GM04503 (cell line): ENCODE measurements around the gene MPPED1.

Experiments used
- DNase-seq: peaks from one replicate; pipeline ENCODE4 v3.0.0-alpha.2; 2012; ENCODE audit warnings: low read depth

The MPPED1 gene

DNA sequence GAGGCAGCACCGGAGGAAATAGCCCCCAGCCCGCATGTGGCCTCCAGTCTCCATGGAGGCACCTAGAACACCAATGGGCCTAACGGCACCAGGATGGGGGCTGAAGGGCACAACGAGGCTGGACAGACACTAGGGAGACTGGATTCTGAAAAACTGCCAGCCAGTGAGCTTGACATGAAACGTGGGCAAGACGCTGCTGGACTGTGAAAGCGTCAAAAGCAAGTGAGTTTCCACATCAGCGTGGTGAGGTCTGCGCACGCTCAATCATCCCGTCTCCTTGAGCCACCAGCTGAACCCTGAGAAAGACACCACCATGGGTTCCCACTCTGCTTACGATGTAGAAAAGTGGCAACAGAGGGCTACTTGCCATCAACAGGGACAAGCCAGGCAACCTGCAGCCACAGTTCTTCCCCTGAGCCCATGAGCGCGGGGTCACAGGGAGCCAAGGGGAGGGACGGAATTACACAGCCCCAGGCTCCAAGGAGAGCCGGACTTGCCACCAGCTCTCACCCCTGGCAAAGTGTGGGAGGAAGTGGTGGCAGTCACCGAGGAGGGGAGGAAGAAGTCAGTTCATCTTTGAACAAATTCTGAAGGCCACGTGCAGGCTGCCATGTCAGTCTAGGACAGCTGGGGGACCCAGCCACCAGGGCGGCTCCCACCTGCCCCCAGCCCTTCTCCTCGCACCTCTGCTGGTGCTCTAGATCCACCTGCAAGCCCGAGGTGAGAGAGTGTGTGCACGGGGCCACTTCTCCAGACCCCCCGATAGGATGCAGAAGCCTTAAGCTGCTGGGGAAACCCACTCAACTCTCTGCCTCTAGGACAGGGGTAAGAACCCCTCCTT is 131.1 kb downstream of the MPPED1 start:
- no peak for DNase-seq

DNA sequence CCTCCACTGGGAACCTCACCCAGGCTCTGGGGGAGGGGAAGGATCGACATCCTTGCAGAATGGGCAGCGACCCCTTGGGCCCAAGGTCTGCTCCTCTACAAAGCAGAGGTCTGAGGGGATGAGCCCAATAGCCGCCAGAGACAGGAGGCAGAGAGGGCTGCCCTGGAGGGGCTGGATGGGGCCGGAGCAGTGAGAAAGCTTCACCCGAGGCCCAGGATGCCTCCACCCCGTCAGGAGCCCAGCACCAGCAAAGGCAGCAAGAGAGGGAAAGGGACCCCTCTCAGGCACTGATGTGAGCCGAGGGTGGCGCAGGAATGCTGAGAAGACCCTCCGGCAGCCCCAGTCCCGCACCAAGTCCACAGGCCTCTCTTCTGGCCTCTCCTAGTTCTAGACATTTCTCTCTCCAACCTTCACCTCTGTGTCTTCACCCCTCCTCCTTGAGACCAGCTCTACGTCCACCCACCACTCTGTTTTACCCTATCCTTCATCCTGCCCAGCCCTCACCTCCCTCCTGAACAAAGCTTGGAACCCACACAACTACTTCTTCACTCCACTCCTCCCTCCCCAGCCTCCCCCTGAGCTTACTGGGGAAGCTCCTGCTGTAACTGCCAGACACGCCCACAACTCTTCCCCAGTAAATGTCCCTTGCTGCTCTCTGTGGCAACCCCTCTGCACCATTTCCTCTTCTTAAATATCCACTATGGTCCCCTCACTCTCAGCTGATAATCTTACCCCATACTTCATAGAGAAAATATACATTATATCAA is 131.9 kb downstream of the MPPED1 start:
- no peak for DNase-seq

DNA sequence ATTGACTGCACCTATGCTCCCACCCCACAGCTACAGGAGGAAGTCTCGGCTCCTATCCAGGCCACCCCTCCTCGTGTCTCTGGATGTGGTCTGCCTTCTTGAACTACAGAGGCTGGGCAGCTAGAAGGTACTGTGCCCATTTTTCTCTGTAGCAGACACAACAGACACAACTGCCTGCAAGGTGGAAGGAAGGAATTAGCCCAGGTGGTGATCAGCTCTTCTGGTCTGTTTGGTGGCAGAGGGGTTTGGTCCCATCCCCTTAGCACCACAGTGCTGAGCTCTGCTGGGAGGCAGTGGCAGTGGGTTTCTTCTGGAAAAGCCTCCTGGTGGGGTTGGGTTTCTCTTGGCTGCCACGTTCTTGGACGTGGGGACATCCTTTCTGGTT is 132.5 kb downstream of the MPPED1 start:
- DNase-seq, result no peak

DNA sequence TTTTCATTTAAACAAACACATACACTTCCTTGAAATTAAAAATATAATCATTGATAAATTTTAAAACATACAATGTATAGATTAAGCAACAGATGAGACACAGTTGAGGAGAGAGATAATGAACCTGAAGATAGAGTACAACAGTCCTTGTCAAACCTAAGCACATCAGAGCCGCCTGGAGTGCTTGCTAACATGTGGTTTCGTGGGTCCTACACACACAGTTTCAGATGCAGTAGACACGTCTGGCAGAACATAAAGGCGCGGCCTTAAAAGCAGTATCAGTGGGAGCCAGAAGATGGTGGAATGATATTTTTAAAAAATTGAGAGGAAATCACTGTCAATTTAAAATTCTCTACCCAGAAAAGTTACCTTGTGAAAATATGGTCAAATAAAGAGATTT is 134.4 kb downstream of the MPPED1 start:
- no peak for DNase-seq

DNA sequence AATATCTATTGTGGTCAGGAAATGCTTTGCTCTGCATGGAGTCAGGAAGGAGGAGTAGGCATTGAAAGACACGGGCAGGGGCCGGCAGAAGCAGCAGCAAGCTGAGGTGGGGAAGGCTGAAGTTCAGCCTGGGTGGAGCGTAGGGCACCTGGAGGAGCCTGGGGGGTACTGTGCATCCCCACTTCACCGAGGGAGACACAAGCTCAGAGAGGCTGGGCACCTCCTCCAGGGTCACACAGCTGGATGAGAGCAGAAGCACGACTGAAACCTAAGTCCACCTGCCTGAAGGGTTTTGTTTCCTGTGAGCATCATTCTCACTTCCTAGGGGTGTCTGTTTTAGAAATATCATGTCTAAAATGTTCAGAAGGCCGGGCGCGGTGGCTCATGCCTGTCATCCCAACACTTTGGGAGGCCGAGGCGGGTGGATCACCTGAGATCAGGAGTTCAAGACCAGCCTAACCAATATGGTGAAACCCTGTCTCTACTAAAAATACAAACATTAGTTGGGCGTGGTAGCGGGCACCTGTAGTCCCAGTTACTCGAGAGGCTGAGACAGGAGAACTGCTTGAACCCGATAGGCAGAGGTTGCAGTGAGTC is 138.3 kb downstream of the MPPED1 start:
- DNase-seq, result no peak

DNA sequence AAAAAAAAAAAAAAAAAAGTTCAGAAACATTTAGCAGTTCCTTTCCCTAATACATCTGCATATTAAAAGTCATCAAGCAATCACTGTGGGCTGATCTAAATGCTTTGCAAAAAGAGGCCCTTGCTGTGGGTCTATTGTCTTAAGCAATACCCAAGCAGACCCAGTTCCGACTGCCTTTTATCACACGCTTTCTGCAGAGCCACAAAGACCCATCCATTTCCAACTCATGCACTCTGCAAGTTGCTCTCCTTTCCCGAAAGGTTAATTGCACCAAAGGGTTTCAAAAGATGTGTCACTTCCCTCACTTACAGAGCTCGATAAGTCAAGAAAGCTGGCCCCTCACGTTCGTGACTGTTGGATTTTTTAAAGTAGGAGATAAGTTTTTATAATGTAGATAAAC is 138.9 kb downstream of the MPPED1 start:
- DNase-seq, result no peak

DNA sequence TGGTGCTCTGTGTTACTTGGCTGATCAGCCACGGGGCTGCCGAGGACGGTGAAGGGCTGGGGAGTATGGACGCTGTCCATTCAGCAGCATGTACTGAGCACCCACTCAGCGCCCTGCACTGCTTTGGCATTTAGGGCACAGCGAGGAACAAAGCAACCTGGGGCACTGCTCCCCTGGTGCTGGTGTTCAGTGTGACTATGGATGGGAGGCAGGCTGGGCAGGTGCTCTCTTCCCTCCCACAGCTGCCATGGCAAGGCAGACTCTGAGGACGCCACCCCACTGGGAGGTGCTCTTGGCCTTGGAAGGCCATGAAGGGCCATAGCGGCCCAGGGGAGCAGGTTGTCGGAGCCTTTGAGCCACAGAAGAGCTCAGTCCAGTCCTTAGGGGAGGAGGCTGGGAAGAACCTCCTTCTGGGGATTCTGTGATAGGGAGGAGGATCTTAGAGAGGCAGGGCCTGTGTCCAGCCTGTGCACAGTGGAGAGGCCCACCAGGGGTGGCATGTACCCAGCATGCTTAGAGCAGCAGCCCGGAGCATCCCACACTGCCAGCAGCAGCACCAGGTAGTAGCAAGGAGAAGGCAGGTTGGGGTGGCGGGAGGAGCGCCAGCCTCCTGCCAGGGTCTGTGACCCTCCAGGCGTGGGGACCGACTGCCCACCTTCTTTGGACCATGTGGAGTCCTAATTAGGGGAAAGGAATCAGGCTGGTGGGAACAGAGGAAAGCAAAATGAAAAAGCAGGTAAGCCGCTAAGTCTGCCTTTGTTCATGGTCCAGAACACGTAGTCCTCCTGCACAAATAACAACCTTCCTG is 141.8 kb downstream of the MPPED1 start:
- no peak for DNase-seq

DNA sequence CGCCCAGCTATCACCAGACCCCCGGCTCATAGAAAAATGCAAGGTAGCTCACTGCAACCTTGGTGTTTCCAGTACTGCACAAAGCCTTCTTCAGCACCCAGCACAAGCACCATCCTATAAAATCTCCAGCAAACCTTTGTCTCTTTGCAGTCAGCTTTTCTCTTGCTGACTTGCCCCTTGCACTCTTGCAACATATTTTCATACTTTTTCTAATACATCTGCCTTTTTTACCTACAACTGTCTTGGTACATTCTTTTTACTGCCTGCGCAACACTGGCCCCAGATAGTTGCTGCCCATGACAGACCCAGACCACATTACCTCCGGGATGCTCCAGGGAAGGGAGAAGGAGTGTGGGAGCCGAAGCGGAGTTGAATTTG is 142.4 kb downstream of the MPPED1 start:
- DNase-seq, result no peak

DNA sequence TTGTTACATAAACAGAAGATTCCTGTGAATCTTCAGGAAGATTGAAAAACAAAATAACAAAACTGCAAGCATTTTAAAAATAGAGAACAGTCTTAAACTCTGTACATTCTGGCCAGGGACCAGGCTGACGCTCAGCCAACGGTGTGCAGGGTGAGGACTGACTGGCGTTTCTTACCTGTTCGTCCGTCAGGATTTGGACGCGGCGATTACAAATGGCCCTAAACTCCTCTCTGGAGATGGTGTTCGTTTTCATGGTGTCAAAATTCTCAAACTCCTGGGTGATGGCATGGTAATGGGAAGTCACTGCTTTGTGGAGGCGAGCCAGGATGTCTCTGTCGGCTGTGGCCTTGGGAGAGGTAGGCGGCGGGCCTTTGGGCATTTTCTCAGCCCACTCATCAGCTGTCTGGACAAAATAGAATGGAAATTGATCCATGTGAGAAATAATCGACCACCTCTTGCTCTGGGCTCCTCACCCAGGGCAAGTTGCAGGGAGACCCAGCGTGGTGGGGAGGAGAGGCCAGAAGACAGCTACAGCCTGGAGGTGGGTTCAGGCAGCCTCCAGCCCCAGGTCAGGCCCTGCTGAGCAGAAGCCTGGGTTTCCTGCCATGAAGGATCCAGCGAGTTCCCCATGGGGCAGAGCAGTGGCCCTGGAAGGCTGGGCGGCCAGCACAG is 143.0 kb downstream of the MPPED1 start:
- no peak for DNase-seq

DNA sequence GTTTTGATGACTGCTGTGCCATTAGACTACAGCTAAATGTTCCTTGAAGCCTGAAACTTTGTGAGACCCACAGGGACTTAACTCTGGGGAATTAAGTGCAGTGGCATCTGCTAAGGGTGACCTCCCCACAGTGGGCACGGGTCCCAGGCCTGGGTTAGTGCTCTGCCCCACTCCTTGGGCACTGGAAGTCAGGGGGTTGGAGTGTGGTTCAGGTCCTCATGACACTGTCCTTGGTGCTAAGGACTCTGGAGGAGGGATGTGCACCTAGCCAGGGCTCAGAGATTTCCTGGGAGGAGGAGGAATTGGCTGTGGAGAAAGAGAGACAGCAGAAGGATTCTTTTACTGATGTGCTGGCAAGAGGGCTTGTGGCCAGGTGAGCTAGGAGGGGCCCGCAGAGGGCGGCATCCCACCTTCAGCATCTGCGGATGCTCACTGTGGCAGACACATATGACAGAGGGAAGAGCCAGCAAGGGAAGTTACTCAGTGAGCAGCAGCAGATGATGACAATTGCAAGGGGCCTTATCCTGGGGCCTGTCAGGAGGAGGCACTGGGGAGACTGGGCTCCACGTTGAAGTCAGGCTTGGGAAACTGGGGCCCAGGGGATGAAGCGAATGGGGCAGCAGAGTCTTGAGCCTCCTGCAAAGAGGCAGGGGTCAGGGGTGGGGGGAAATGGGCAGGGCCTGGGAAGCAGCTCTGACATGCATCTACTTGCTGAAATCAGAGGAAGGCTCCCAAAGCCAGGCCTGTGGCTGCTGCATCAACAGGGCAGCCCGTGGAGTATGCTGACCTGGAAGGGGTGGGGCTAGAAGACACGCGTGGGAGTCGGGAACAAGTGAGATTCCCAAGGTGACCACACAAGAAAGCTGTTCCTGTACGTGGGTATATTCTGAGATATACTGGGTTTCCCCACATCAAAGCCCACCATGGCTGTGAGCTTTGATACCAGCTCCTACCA is 144.0 kb downstream of the MPPED1 start:
- DNase-seq, result no peak
